Suppressor macrophage treated with lipopolysaccharide for 4 hours (primary cell): ENCODE measurements around the gene ACCSL.

Experiments used
- DNase-seq: peaks from one replicate; pipeline ENCODE4 v3.0.0-alpha.2; 2020

Gene ACCSL

GRCh38 chr11:44065841-44066731, 18.3 kb downstream of the ACCSL start, which contains the start of gene ACCS:
TSS of gene ACCS (plus strand) at chr11:44066270. CDS start at chr11:44067628, 1,358 bp downstream.
- DNase-seq = peak; percentile 92

GRCh38 chr11:44066732-44067141, 19.0 kb downstream of the ACCSL start:
- peak; percentile 52 for DNase-seq

GRCh38 chr11:44067266-44067665, 19.5 kb downstream of the ACCSL start:
- DNase-seq = peak; percentile 52

- no peak for DNase-seq
These were observed 20.4 kb downstream of the ACCSL start for GRCh38 chr11:44068180-44068579.

GRCh38 chr11:44071157-44071556, 23.4 kb downstream of the ACCSL start:
- DNase-seq = no peak

- no peak for DNase-seq
These were observed 25.2 kb downstream of the ACCSL start for GRCh38 chr11:44072757-44073658.

GRCh38 chr11:44078794-44079193, 31.0 kb downstream of the ACCSL start:
- DNase-seq = no peak

GRCh38 chr11:44079376-44079775, 31.6 kb downstream of the ACCSL start:
- no peak for DNase-seq

GRCh38 chr11:44080951-44081350, 33.2 kb downstream of the ACCSL start:
- no peak for DNase-seq

GRCh38 chr11:44082645-44083044, 34.9 kb downstream of the ACCSL start:
- no peak for DNase-seq

- DNase-seq = no peak
These were observed 35.7 kb downstream of the ACCSL start for GRCh38 chr11:44083433-44083832.

- DNase-seq = no peak
These were observed 36.1 kb downstream of the ACCSL start for GRCh38 chr11:44083906-44084305.

GRCh38 chr11:44085330-44085729, 37.5 kb downstream of the ACCSL start:
- DNase-seq = no peak

- no peak for DNase-seq
These were observed 40.6 kb downstream of the ACCSL start for GRCh38 chr11:44088377-44088776.

GRCh38 chr11:44088871-44089270, 41.1 kb downstream of the ACCSL start:
- no peak for DNase-seq

GRCh38 chr11:44090539-44090938, 42.8 kb downstream of the ACCSL start:
- no peak for DNase-seq

- peak; percentile 93 for DNase-seq
These were observed 46.6 kb downstream of the ACCSL start for GRCh38 chr11:44094260-44094868.

- peak; percentile 92 for DNase-seq
These were observed 48.0 kb downstream of the ACCSL start, which contains the start of gene EXT2 for GRCh38 chr11:44095506-44096359. TSS of gene EXT2 (plus strand) at chr11:44095678. CDS start at chr11:44107713, 12,035 bp downstream.

- no peak for DNase-seq
These were observed 48.8 kb downstream of the ACCSL start for GRCh38 chr11:44096360-44097185.

- DNase-seq = no peak
These were observed 50.0 kb downstream of the ACCSL start for GRCh38 chr11:44097821-44098220.

GRCh38 chr11:44101098-44101497, 53.3 kb downstream of the ACCSL start:
- no peak for DNase-seq
